ENCODE data around the gene RNF220. TPM values are rescaled to one million over a fixed set of nuclear protein-coding genes. Genes with fewer than 3 reads are reported as not detected.
A peak's percentile ranks its signal among the peaks of the same experiment; 100 is the strongest.

RNF220 gene
- total and polyA plus RNA-seq, 9 of the 15 experiments (the other 6 are each of a cell fraction or from before 2014, with no cell fraction given), result 5.1 to 117 (median 66.9) TPM

GRCh38 chr1:44655609-44656008 is 250.6 kb downstream of the RNF220 start (continued):
- TF ChIP-seq REST (IDR thresholded peaks at IDR 0.05; ENCODE audit: borderline replicate concordance) (peak; percentile 66; the same call in 1 of the 2 replicates), REST (CRISPR knock-in tag; IDR thresholded peaks at IDR 0.05; ENCODE audit: low read depth) (no peak), RB1 (IDR thresholded peaks at IDR 0.05; ENCODE audit: low read depth) (peak; percentile 27; the same call in 1 of the 2 replicates), ARHGAP35 (IDR thresholded peaks at IDR 0.05; ENCODE audit: partially characterized antibody) (no peak), BRCA1 (IDR thresholded peaks at IDR 0.05) (no peak), BRCA1 (CRISPR knock-in tag; IDR thresholded peaks at IDR 0.05) (no peak), KLF16 (IDR thresholded peaks at IDR 0.05) (peak; percentile 48; the same call in 1 of the 2 replicates), CREM (IDR thresholded peaks at IDR 0.05; ENCODE audit: low read depth) (0 out of 2 replicates have a peak, but pooled peaks have one; percentile 27), STAG1 (CRISPR knock-in tag; IDR thresholded peaks at IDR 0.05; ENCODE audit: borderline replicate concordance) (peak; percentile 26; the same call in 1 of the 2 replicates), THRAP3 (IDR thresholded peaks at IDR 0.05; ENCODE audit: borderline replicate concordance) (no peak)

Measured in K562 (cell line).